Measurements from ENCODE around the gene OR2K2. TPM values are rescaled to one million over a fixed set of nuclear protein-coding genes. Genes with fewer than 3 reads are reported as not detected.

Gene OR2K2
- total RNA-seq, 1 donor from 2014 or later, result not detected

- H3K36me3 ChIP-seq, result peaks cover 75% of the 10 kb centered on the region
These were observed 32.5 kb upstream of the OR2K2 start for GRCh38 chr9:111362526-111362925.

GRCh38 chr9:111360881-111361280, 30.9 kb upstream of the OR2K2 start:
- H3K27ac ChIP-seq (replicated peaks), result no peak overlapping the region
- peaks cover 58% of the 10 kb centered on the region for H3K36me3 ChIP-seq
- no peak for DNase-seq
- peaks cover 7% of the 10 kb centered on the region for H3K4me1 ChIP-seq
- H3K9me3 ChIP-seq (replicated peaks), result no peaks in the 10 kb centered on the region
- H3K27me3 ChIP-seq (ENCODE audit: low read depth), result no peaks in the 10 kb centered on the region
- no peak for TF ChIP-seq CTCF (IDR thresholded peaks at IDR 0.05; ENCODE audit: borderline replicate concordance)
- no peak overlapping the region for H3K4me3 ChIP-seq
- intact Hi-C loops (cut with micrococcal nuclease), result no loop called here

More at GRCh38 chr9:111362526-111362925, 32.5 kb upstream of the OR2K2 start:
- intact Hi-C loops (cut with micrococcal nuclease), result no loop called here
- Histone ChIP-seq H3K4me3 (no peak overlapping the region), H3K27me3 (ENCODE audit: low read depth) (no peaks in the 10 kb centered on the region), H3K27ac (replicated peaks) (no peak overlapping the region), H3K4me1 (no peaks in the 10 kb centered on the region), H3K9me3 (replicated peaks) (no peaks in the 10 kb centered on the region)
- no peak for DNase-seq
- no peak for TF ChIP-seq CTCF (IDR thresholded peaks at IDR 0.05; ENCODE audit: borderline replicate concordance)

- TF ChIP-seq CTCF (IDR thresholded peaks at IDR 0.05; ENCODE audit: borderline replicate concordance), result no peak
- no peaks in the 10 kb centered on the region for H3K9me3 ChIP-seq (replicated peaks)
- H3K27ac ChIP-seq (replicated peaks), result no peak overlapping the region
- no peak for DNase-seq
- peaks cover 16% of the 10 kb centered on the region for H3K36me3 ChIP-seq
- H3K27me3 ChIP-seq (ENCODE audit: low read depth), result no peaks in the 10 kb centered on the region
- intact Hi-C loops (cut with micrococcal nuclease), result no loop called here
- H3K4me1 ChIP-seq, result peaks cover 7% of the 10 kb centered on the region
- H3K4me3 ChIP-seq, result no peak overlapping the region
These were observed 26.6 kb upstream of the OR2K2 start for GRCh38 chr9:111356481-111357244.

- H3K27me3 ChIP-seq (ENCODE audit: low read depth), result no peaks in the 10 kb centered on the region
- H3K4me1 ChIP-seq, result peaks cover 7% of the 10 kb centered on the region
- no peak for DNase-seq
- H3K36me3 ChIP-seq, result no peaks in the 10 kb centered on the region
- intact Hi-C loops (cut with micrococcal nuclease), result no loop called here
- no peaks in the 10 kb centered on the region for H3K9me3 ChIP-seq (replicated peaks)
- no peak for TF ChIP-seq CTCF (IDR thresholded peaks at IDR 0.05; ENCODE audit: borderline replicate concordance)
- H3K27ac ChIP-seq (replicated peaks), result no peak overlapping the region
- H3K4me3 ChIP-seq, result no peak overlapping the region
These were observed 22.5 kb upstream of the OR2K2 start for GRCh38 chr9:111352545-111352944.

DNA sequence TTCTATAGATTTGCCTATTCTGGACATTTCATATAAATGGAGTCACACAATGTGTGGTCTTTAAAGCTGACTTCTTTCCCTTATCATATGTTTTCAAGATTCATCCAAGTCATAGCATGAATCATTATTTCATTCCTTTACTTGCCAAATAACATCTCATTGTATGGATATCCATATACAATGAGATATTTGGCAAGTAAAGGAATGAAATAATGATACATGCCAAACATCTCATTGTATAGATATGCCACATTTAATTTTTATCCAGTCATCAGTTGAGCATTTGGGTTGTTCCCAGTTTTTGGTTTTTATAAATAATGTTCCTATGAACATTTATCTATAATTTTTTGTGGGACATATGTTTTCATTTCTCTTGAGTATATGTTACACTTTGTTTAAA, 20.5 kb upstream of the OR2K2 start:
- H3K27me3 ChIP-seq (ENCODE audit: low read depth), result no peaks in the 10 kb centered on the region
- H3K9me3 ChIP-seq (replicated peaks), result no peaks in the 10 kb centered on the region
- DNase-seq, result no peak
- no peak overlapping the region for H3K4me3 ChIP-seq
- no peaks in the 10 kb centered on the region for H3K4me1 ChIP-seq
- H3K27ac ChIP-seq (replicated peaks), result no peak overlapping the region
- no peaks in the 10 kb centered on the region for H3K36me3 ChIP-seq
- TF ChIP-seq CTCF (IDR thresholded peaks at IDR 0.05; ENCODE audit: borderline replicate concordance), result no peak
- intact Hi-C loops (cut with micrococcal nuclease), result no loop called here
